UCSD-AML1 (cell line): ENCODE results near the gene ZFPM1.
"Not testable (repeated sequence)": the region's sequence is repeated elsewhere in the genome, so short reads cannot be mapped to it uniquely, and the experiment has no call there.

Source experiments
- DNase-seq: peaks from one replicate; lab custom pipeline; 2025; ENCODE audit not compliant: unreplicated experiment; lab: John Stamatoyannopoulos, UW

ZFPM1 gene

GRCh38 chr16:88510091-88510994 is 57.3 kb downstream of the ZFPM1 start:
- DNase-seq = no peak

GRCh38 chr16:88511060-88511459 is 58.0 kb downstream of the ZFPM1 start:
- DNase-seq = no peak

GRCh38 chr16:88511906-88512305 is 58.8 kb downstream of the ZFPM1 start:
- DNase-seq = no peak

DNA sequence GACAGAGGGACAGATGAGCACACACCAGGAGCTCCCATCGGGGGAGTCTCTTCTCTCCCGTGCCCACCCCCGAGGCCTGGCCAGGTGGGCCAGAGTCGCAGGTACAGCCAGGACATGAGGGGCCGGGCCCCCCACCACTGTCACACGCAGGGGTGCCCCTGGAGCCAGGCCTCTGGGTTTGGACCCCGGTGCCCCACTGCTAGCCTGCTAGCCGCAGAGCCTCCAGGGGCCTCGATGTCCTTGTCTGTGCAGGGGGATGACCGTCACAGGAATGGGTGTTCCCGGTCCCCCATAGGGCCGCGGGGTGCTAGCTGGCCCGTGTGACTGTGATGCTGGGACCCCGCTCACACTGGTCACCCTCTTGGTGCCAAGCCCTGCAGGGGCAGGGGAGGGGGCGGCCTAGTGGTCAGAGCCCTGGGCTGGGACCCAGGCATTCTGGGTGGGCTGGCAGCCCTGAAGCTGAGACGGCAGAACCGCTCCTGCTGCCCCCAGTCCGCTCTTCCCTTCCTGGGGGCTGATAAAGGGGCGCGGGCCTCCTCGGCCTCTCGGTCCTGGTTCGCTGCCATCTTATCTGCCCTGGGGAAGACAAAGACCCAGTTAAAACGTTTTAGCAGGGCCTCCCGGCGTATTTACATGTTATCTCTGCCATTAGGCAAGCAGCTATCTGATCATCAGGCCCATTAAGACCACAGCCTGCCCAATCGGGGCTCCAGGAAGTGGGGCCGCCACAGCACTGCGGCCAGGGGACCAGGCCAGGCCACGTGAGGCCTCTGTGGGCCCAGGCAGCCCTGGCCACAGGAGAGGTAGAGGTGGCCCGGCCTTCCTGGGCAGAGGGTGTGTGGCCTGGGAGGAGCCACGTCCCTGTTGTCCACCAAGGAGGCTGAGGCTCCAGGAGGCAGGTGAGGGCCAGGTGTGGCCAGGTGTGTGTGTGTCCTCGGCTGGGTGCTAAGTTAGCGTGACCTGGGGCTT is 59.9 kb downstream of the ZFPM1 start:
- no peak for DNase-seq

DNA sequence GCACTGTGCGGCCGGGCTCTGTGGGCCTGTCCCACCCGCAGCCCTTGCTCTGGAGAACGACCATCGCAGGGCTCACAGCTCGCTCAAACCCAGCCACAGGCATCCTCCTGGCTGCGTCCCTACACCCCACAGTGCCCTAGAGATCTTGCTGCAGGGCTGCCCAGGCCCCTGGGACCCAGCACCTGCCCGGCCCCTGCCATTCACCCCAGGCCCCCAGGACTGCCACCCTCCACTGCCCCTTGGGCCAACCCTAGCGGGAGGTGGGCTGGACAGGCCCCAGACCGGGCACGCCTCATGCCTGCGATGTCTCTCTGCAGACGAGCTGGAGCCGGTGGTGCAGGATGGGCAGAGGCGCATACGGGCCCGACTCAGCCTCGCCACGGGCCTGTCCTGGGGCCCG is 61.0 kb downstream of the ZFPM1 start:
- DNase-seq = no peak

GRCh38 chr16:88514526-88515232 is 61.6 kb downstream of the ZFPM1 start:
- DNase-seq = no peak

- no peak for DNase-seq
Measured at GRCh38 chr16:88515371-88515770, 62.3 kb downstream of the ZFPM1 start.

DNA sequence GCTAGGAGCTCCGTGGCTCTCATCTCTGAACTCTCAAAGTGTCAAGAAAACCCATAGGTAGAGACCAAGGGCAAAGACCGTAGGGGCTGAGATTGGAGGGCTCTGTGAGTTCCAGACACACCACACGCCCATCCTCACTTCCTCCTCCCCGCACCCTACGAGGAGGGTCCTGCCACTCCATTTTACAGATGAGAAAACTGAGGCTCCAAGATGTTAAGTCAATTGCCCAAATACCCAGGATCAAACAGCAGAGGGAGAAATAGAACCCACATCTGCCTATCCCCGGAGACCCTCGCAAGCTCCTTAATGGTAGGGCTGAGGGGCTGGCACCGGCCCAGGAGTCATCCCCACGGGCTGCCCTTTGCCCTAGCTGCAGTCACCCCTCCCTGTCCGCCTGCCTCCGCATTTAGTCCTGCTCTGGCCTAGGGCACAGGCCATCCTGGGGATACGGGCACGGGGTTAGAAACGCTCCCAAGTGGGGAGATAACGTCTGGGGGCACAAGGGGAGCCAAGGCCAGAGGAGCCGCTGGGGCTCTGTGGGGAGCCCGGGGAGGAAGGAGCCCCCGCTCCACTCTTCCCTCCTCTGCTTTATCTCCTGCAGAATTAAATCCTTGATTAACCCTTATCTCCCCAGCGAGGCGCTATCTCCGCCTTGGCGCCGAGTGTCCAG is 63.0 kb downstream of the ZFPM1 start:
- DNase-seq = no peak

DNA sequence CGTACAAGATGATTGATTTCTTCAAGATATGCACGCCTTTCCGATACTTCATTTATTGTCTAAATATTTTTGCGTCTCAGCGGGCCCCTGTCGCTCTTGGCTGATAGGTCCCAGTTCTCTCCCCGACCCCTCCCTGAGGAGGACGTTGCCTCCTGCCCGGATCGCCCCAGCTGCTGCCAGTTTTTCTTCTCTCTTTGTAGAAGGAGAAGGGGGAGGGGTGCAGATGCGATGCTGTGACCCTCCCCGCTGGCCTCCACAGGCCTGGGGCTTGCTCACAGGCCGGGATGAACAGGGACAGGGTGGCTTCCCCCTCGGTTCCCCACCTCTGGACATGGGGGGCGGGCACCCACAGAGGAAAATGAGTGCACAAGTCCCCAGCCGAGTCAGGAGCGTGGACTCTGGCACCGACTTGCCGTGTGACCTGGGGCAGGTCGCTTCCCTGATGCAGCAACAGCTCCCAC is 63.6 kb downstream of the ZFPM1 start:
- no peak for DNase-seq

DNA sequence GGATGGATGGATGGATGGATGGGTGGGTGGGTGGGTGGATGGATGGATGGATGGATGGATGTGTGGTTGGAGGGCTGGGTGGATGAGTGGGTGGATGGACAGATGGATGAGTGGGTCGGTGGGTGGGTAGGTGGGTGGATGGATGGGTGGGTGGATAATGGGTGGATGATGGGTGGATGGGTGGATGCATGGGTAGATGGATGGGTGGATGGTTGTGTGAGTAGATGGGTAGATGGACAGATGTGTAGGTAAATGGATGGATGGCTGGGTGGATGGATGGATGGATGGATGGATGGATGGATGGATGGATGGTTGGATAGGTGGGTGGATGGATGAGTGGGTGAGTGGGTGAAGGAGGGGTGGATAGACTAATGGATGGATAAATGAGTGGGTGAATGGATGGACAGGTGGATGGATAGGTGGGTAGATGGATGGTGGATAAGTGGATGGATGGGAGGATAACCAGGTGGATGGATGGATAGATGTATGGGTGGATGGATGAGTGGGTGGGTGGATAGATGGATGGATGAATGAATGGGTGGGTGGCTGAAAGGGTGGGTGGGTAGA is 64.2 kb downstream of the ZFPM1 start:
- not testable (repeated sequence) for DNase-seq

DNA sequence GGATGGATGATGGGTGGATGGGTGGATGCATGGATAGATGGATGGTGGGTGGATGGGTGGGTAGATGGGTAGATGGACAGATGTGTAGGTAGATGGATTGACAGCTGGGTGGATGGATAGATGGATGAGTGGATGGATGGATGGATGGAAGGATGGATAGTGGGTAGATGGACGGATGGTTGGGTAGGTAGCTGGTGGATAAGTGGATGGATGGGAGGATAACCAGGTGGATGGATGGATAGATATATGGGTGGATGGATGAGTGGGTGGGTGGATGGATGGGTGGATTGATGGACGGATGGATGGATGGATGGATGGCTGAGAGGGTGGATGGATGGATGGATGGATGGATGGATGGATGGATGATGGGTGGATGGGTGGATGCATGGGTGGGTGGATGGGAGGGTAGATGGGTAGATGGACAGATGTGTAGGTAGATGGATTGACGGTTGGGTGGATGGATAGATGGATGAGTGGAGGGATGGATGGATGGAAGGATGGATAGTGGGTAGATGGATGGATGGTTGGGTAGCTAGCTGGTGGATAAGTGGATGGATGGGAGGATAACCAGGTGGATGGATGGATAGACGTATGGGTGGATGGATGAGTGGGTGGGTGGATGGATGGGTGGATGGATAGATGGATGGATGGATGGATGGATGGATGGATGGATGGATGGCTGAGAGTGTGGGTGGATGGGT is 65.5 kb downstream of the ZFPM1 start:
- not testable (repeated sequence) for DNase-seq

DNA sequence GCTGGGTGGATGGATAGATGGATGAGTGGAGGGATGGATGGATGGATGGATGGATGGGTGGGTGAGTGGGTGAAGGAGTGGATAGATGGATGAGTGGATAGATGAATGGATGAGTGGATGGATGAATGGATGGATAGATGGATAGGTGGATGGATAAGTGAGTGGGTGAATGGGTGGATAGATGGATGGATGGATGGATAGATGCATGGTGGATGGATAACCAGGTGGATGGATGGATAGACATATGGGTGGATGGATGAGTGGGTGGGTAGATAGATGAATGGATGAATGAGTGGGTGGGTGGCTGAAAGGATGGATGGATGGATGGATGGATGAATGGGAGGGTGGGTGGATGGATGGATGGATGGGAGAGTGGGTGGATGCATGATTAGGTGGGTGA is 66.2 kb downstream of the ZFPM1 start:
- no peak for DNase-seq

- DNase-seq = no peak
Measured at GRCh38 chr16:88519938-88520653, 67.0 kb downstream of the ZFPM1 start.

- no peak for DNase-seq
Measured at GRCh38 chr16:88521674-88522073, 68.6 kb downstream of the ZFPM1 start.

- no peak for DNase-seq
Measured at GRCh38 chr16:88522276-88522949, 69.3 kb downstream of the ZFPM1 start.

- DNase-seq = no peak
Measured at GRCh38 chr16:88523309-88524161, 70.5 kb downstream of the ZFPM1 start.

- DNase-seq = no peak
Measured at GRCh38 chr16:88524274-88524972, 71.3 kb downstream of the ZFPM1 start.
